GM21381 (cell line): ENCODE measurements around the gene CFAP47.
"Not testable (repeated sequence)": the region's sequence is repeated elsewhere in the genome, so short reads cannot be mapped to it uniquely, and the experiment has no call there.

Experiments used
- ATAC-seq: cut with Tn5 transposase; IDR thresholded peaks from one replicate; pipeline ENCODE4 v1.9.1; 2021; ENCODE audit warnings: mild to moderate bottlenecking, moderate library complexity; ENCODE audit not compliant: unreplicated experiment

Gene CFAP47

GRCh38 chrX:35919536-35920309, at the start of gene CFAP47:
TSS of gene CFAP47 (plus strand) at chrX:35919734. CDS start at chrX:35919800, 66 bp downstream.
- ATAC-seq = no peak

GRCh38 chrX:35880601-35881000, 38.9 kb upstream of the CFAP47 start:
- no peak for ATAC-seq

GRCh38 chrX:35886135-35886534, 33.4 kb upstream of the CFAP47 start:
- no peak for ATAC-seq

GRCh38 chrX:35890699-35891098, 28.8 kb upstream of the CFAP47 start:
- ATAC-seq = no peak

GRCh38 chrX:35986816-35987215, 67.3 kb downstream of the CFAP47 start:
- ATAC-seq = not testable (repeated sequence)

- ATAC-seq = no peak
Observed at GRCh38 chrX:36007207-36007606, 87.7 kb downstream of the CFAP47 start.

- no peak for ATAC-seq
Observed at GRCh38 chrX:36019125-36019524, 99.6 kb downstream of the CFAP47 start.

- no peak for ATAC-seq
Observed at GRCh38 chrX:36035550-36035949, 116.0 kb downstream of the CFAP47 start.

GRCh38 chrX:36062778-36063177, 143.2 kb downstream of the CFAP47 start:
- no peak for ATAC-seq

GRCh38 chrX:36071061-36071460, 151.5 kb downstream of the CFAP47 start:
- ATAC-seq = no peak

- ATAC-seq = not testable (repeated sequence)
Observed at GRCh38 chrX:36075009-36075408, 155.5 kb downstream of the CFAP47 start.

- no peak for ATAC-seq
Observed at GRCh38 chrX:36083256-36083655, 163.7 kb downstream of the CFAP47 start.

- ATAC-seq = no peak
Observed at GRCh38 chrX:36087366-36087765, 167.8 kb downstream of the CFAP47 start.

GRCh38 chrX:36088939-36089338, 169.4 kb downstream of the CFAP47 start:
- not testable (repeated sequence) for ATAC-seq

- no peak for ATAC-seq
Observed at GRCh38 chrX:36102425-36102824, 182.9 kb downstream of the CFAP47 start.

GRCh38 chrX:36116222-36116621, 196.7 kb downstream of the CFAP47 start:
- no peak for ATAC-seq

GRCh38 chrX:36159254-36159653, 239.7 kb downstream of the CFAP47 start:
- ATAC-seq = no peak

- ATAC-seq = no peak
Observed at GRCh38 chrX:36160081-36160480, 240.5 kb downstream of the CFAP47 start.

- no peak for ATAC-seq
Observed at GRCh38 chrX:36198575-36198974, 279.0 kb downstream of the CFAP47 start.

- ATAC-seq = no peak
Observed at GRCh38 chrX:36199928-36200327, 280.4 kb downstream of the CFAP47 start.

GRCh38 chrX:36214924-36215323, 295.4 kb downstream of the CFAP47 start:
- no peak for ATAC-seq

- ATAC-seq = no peak
Observed at GRCh38 chrX:36218801-36219200, 299.3 kb downstream of the CFAP47 start.
